Osteocyte (in vitro differentiated cells): Measurements from ENCODE around the gene KRTAP10-5. TPM values are rescaled to one million over a fixed set of nuclear protein-coding genes. Genes with fewer than 3 reads are reported as not detected.

ENCODE experiments used
- DNase-seq: peaks from one replicate; pipeline ENCODE4 v3.0.0; 2021; ENCODE audit warnings: mixed read lengths; ENCODE audit not compliant: unreplicated experiment; ENCODE audit errors: extremely low spot score
- H3K27ac Mint-ChIP-seq: one replicate; pipeline ENCODE4 v1.8.0; 2021; ENCODE audit warnings: mild to moderate bottlenecking, mixed read lengths; ENCODE audit not compliant: unreplicated experiment
- H3K27me3 Mint-ChIP-seq: one replicate; pipeline ENCODE4 v1.8.0; 2021; ENCODE audit warnings: mixed read lengths; ENCODE audit not compliant: unreplicated experiment
- H3K36me3 Mint-ChIP-seq: one replicate; pipeline ENCODE4 v1.8.0; 2021; ENCODE audit warnings: mixed read lengths; ENCODE audit not compliant: unreplicated experiment
- H3K4me1 Mint-ChIP-seq: one replicate; pipeline ENCODE4 v1.8.0; 2021; ENCODE audit warnings: mixed read lengths; ENCODE audit not compliant: unreplicated experiment
- H3K4me3 Mint-ChIP-seq: one replicate; pipeline ENCODE4 v1.8.0; 2021; ENCODE audit warnings: mild to moderate bottlenecking, moderate library complexity, mixed read lengths; ENCODE audit not compliant: unreplicated experiment
- H3K9me3 Mint-ChIP-seq: one replicate; pipeline ENCODE4 v1.8.0; 2021; ENCODE audit warnings: mixed read lengths; ENCODE audit not compliant: unreplicated experiment
- CTCF ChIP-seq: fragments of 200-600 bp; sonication (generic); IDR thresholded peaks from 2 replicates; pipeline ENCODE4 v1.5.0; 2021; ENCODE audit warnings: antibody characterized with exemption, mild to moderate bottlenecking, moderate library complexity
- total RNA-seq: library from RNA; stranded (reverse); gene quantifications from 2 replicates; pipeline ENCODE4 v1.2.1, GENCODE V29; 2021

Gene KRTAP10-5
- total RNA-seq, 1 donor from 2014 or later: not detected

GRCh38 chr21:44609193-44609592 lies 28.8 kb upstream of the KRTAP10-5 start:
- Mint-ChIP-seq H3K9me3 (peaks cover 26% of the 10 kb centered on the region), H3K4me3 (no peak overlapping the region), H3K27ac (no peak overlapping the region), H3K27me3 (peaks cover 18% of the 10 kb centered on the region), H3K36me3 (no peaks in the 10 kb centered on the region), H3K4me1 (no peaks in the 10 kb centered on the region)
- no peak for TF ChIP-seq CTCF
- DNase-seq: no peak

- peaks cover 25% of the 10 kb centered on the region for H3K27me3 Mint-ChIP-seq
- H3K4me1 Mint-ChIP-seq: no peaks in the 10 kb centered on the region
- DNase-seq: peak; percentile 27
- TF ChIP-seq CTCF: no peak
- H3K36me3 Mint-ChIP-seq: no peaks in the 10 kb centered on the region
- no peak overlapping the region for H3K4me3 Mint-ChIP-seq
- peaks cover 25% of the 10 kb centered on the region for H3K9me3 Mint-ChIP-seq
- no peak overlapping the region for H3K27ac Mint-ChIP-seq
Observed at GRCh38 chr21:44606495-44606894, 26.1 kb upstream of the KRTAP10-5 start.

- Mint-ChIP-seq H3K4me3 (no peak overlapping the region), H3K9me3 (peaks cover 8% of the 10 kb centered on the region), H3K4me1 (no peaks in the 10 kb centered on the region), H3K27me3 (peaks cover 31% of the 10 kb centered on the region), H3K27ac (no peak overlapping the region), H3K36me3 (no peaks in the 10 kb centered on the region)
- peak; percentile 53 for DNase-seq
- no peak for TF ChIP-seq CTCF
Observed at GRCh38 chr21:44603911-44604310, 23.5 kb upstream of the KRTAP10-5 start.

GRCh38 chr21:44603109-44603875 lies 22.9 kb upstream of the KRTAP10-5 start:
- Mint-ChIP-seq H3K27ac (no peak overlapping the region), H3K4me3 (no peak overlapping the region), H3K4me1 (no peaks in the 10 kb centered on the region), H3K27me3 (peaks cover 35% of the 10 kb centered on the region), H3K9me3 (peaks cover 5% of the 10 kb centered on the region), H3K36me3 (no peaks in the 10 kb centered on the region)
- DNase-seq: peak; percentile 73
- no peak for TF ChIP-seq CTCF

- Mint-ChIP-seq H3K27ac (no peak overlapping the region), H3K4me1 (no peaks in the 10 kb centered on the region), H3K4me3 (no peak overlapping the region), H3K36me3 (no peaks in the 10 kb centered on the region), H3K9me3 (peaks cover 5% of the 10 kb centered on the region), H3K27me3 (peaks cover 41% of the 10 kb centered on the region)
- DNase-seq: peak; percentile 49
- TF ChIP-seq CTCF: no peak
Observed at GRCh38 chr21:44602463-44602850, 22.1 kb upstream of the KRTAP10-5 start.
